ENCODE measurements around the gene IVNS1ABP. TPM values are rescaled to one million over a fixed set of nuclear protein-coding genes. Genes with fewer than 3 reads are reported as not detected.
A peak's percentile ranks its signal among the peaks of the same experiment; 100 is the strongest.

The IVNS1ABP gene
- total and polyA plus RNA-seq, 2 of the 13 experiments (the other 11 are each of a cell fraction or from before 2014, with no cell fraction given), result 49.1 to 51.7 TPM

DNA sequence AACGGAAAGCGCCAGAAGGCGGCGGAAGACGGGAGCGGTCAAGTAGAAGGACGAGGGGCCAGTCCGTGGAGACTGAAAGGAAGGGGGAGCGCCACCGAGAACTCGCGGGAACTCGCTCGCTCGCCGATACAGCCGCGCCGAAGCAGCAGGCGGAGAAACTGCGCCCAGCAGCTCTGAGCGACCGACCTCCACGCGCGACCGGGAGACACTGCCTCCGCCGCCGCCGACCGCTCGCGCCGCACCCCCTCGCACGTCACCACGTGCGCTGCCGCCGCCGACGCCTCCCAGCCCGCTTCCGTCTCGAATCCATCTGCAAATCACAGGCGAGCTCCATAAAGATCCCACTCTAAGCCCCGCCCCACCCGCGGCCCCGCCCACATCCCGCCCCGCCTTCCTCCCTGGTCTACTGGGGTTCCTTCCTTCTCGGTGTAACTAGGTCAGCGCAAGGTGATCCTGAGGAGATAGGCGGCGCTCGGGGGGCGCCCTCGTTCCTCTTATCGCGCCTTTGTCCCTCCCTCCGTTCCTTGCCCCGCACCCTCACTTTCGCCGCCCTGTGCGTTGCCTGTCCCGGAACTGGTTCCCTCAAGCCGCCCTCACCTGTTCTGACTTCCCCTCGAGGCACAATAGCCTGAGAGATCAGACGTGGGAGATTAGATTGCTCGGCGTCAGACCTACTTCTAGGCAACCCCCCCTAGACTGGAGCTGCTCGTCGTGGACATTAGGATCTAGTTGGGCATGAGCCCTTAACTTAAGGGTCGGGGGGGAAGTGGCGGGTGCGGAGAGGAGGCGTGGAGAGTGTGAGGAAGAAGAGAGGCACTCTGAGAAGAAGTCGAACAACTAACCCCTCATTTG lies at the start of gene IVNS1ABP (continued):
- no peak for TF ChIP-seq PTBP1 (IDR thresholded peaks at IDR 0.05; ENCODE audit: low read depth, low read length, poor library complexity, severe bottlenecking)
- TF ChIP-seq YEATS4 (CRISPR knock-in tag; IDR thresholded peaks at IDR 0.05; ENCODE audit: borderline replicate concordance), result peak; percentile 50; the same call in 1 of the 2 replicates
- TF ChIP-seq, protein P1, sequence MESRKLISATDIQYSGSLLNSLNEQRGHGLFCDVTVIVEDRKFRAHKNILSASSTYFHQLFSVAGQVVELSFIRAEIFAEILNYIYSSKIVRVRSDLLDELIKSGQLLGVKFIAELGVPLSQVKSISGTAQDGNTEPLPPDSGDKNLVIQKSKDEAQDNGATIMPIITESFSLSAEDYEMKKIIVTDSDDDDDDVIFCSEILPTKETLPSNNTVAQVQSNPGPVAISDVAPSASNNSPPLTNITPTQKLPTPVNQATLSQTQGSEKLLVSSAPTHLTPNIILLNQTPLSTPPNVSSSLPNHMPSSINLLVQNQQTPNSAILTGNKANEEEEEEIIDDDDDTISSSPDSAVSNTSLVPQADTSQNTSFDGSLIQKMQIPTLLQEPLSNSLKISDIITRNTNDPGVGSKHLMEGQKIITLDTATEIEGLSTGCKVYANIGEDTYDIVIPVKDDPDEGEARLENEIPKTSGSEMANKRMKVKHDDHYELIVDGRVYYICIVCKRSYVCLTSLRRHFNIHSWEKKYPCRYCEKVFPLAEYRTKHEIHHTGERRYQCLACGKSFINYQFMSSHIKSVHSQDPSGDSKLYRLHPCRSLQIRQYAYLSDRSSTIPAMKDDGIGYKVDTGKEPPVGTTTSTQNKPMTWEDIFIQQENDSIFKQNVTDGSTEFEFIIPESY (CRISPR knock-in tag; IDR thresholded peaks at IDR 0.05), result no peak
- no peak for TF ChIP-seq SMARCC2 (IDR thresholded peaks at IDR 0.05)
- no peak for TF ChIP-seq ZNF251 (CRISPR knock-in tag; IDR thresholded peaks at IDR 0.05)
- TF ChIP-seq, protein P2, sequence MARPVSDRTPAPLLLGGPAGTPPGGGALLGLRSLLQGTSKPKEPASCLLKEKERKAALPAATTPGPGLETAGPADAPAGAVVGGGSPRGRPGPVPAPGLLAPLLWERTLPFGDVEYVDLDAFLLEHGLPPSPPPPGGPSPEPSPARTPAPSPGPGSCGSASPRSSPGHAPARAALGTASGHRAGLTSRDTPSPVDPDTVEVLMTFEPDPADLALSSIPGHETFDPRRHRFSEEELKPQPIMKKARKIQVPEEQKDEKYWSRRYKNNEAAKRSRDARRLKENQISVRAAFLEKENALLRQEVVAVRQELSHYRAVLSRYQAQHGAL (CRISPR knock-in tag; IDR thresholded peaks at IDR 0.05; ENCODE audit: not compliant biosample characterization), result no peak
- no peak for TF ChIP-seq EZH2 (conservative IDR thresholded peaks at IDR 0.05; ENCODE audit: low read depth, low read length)
- peak; percentile 9; the same call in 1 of the 2 replicates for TF ChIP-seq YEATS2 (CRISPR knock-in tag; IDR thresholded peaks at IDR 0.05; ENCODE audit: borderline replicate concordance)
- TF ChIP-seq NR1H2 (CRISPR knock-in tag; IDR thresholded peaks at IDR 0.05; ENCODE audit: borderline replicate concordance, low read depth), result no peak
- TF ChIP-seq RORA (CRISPR knock-in tag; IDR thresholded peaks at IDR 0.05), result no peak
- peak; percentile 68; the same call in 1 of the 2 replicates for TF ChIP-seq ZNF772 (CRISPR knock-in tag; IDR thresholded peaks at IDR 0.05)
- TF ChIP-seq ZFP90 (CRISPR knock-in tag; IDR thresholded peaks at IDR 0.05; ENCODE audit: borderline replicate concordance), result no peak
- TF ChIP-seq, protein P3, sequence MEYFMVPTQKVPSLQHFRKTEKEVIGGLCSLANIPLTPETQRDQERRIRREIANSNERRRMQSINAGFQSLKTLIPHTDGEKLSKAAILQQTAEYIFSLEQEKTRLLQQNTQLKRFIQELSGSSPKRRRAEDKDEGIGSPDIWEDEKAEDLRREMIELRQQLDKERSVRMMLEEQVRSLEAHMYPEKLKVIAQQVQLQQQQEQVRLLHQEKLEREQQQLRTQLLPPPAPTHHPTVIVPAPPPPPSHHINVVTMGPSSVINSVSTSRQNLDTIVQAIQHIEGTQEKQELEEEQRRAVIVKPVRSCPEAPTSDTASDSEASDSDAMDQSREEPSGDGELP (IDR thresholded peaks at IDR 0.05; ENCODE audit: borderline replicate concordance, low read depth), result peak; percentile 7; the same call in 1 of the 2 replicates
- TF ChIP-seq, protein P4, sequence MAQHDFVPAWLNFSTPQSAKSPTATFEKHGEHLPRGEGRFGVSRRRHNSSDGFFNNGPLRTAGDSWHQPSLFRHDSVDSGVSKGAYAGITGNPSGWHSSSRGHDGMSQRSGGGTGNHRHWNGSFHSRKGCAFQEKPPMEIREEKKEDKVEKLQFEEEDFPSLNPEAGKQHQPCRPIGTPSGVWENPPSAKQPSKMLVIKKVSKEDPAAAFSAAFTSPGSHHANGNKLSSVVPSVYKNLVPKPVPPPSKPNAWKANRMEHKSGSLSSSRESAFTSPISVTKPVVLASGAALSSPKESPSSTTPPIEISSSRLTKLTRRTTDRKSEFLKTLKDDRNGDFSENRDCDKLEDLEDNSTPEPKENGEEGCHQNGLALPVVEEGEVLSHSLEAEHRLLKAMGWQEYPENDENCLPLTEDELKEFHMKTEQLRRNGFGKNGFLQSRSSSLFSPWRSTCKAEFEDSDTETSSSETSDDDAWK (CRISPR knock-in tag; IDR thresholded peaks at IDR 0.05), result no peak
- TF ChIP-seq, protein P5, sequence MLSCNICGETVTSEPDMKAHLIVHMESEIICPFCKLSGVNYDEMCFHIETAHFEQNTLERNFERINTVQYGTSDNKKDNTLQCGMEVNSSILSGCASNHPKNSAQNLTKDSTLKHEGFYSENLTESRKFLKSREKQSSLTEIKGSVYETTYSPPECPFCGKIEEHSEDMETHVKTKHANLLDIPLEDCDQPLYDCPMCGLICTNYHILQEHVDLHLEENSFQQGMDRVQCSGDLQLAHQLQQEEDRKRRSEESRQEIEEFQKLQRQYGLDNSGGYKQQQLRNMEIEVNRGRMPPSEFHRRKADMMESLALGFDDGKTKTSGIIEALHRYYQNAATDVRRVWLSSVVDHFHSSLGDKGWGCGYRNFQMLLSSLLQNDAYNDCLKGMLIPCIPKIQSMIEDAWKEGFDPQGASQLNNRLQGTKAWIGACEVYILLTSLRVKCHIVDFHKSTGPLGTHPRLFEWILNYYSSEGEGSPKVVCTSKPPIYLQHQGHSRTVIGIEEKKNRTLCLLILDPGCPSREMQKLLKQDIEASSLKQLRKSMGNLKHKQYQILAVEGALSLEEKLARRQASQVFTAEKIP (CRISPR knock-in tag; IDR thresholded peaks at IDR 0.05; ENCODE audit: borderline replicate concordance), result no peak
- TF ChIP-seq ZFP62 (CRISPR knock-in tag; IDR thresholded peaks at IDR 0.05), result no peak
- TF ChIP-seq, protein P6, sequence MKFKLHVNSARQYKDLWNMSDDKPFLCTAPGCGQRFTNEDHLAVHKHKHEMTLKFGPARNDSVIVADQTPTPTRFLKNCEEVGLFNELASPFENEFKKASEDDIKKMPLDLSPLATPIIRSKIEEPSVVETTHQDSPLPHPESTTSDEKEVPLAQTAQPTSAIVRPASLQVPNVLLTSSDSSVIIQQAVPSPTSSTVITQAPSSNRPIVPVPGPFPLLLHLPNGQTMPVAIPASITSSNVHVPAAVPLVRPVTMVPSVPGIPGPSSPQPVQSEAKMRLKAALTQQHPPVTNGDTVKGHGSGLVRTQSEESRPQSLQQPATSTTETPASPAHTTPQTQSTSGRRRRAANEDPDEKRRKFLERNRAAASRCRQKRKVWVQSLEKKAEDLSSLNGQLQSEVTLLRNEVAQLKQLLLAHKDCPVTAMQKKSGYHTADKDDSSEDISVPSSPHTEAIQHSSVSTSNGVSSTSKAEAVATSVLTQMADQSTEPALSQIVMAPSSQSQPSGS (CRISPR knock-in tag; IDR thresholded peaks at IDR 0.05), result no peak
- TF ChIP-seq ZNF501 (CRISPR knock-in tag; IDR thresholded peaks at IDR 0.05), result peak; percentile 17; the same call in 1 of the 2 replicates
- no peak for TF ChIP-seq MAZ (IDR thresholded peaks at IDR 0.05; ENCODE audit: borderline replicate concordance, low read depth, low read length)
- peak; percentile 91 for TF ChIP-seq MAZ (CRISPR knock-in tag; IDR thresholded peaks at IDR 0.05; ENCODE audit: low read depth)

Data from HepG2 (cell line).